ENCODE measurements around the gene RPS6KB1. TPM values are rescaled to one million over a fixed set of nuclear protein-coding genes. Genes with fewer than 3 reads are reported as not detected.

Gene RPS6KB1
- total RNA-seq, 4 donors from 2014 or later, result 18.4 to 49.2 (median 25.9) TPM

Small RNA genes lying within 50 kb of the gene (small RNA-seq; reads per million reads assigned to genes)
- gene RNU6-450P, result 0 reads per million in 4 donors
- 0 reads per million in 4 donors for gene RPS29P21

Other genes with a start within 250 kb of the RPS6KB1 start
- 10 to 100 TPM; 27.2 to 31.7 (median 30.9) TPM for gene PTRH2, start 185.7 kb upstream of the RPS6KB1 start, total RNA-seq
- 100 to 1,000 TPM; 132 to 363 (median 141) TPM for gene VMP1, start 185.5 kb upstream of the RPS6KB1 start, total RNA-seq
- gene TUBD1, start 178 bp upstream of the RPS6KB1 start, total RNA-seq, result 10 to 100 TPM in 2 of 4 donors, 1 to 10 TPM in 2; 8.0 to 16.0 (median 12.5) TPM
- 10 to 100 TPM in 3 of 4 donors, 1 to 10 TPM in 1; 7.9 to 18.8 (median 15.5) TPM for gene RNFT1, start 71.6 kb downstream of the RPS6KB1 start, total RNA-seq
- 10 to 100 TPM in 2 of 4 donors, 1 to 10 TPM in 2; 5.8 to 14.8 (median 11.4) TPM for gene HEATR6, start 185.8 kb downstream of the RPS6KB1 start, total RNA-seq